Activated CD4-positive, alpha-beta T cell treated with anti-CD3 and anti-CD28 coated beads for 1 hour (primary cell): ENCODE results near the gene PIEZO1.
"Not testable (repeated sequence)": the region's sequence is repeated elsewhere in the genome, so short reads cannot be mapped to it uniquely, and the experiment has no call there.

Experiments
- DNase-seq: peaks from one replicate; pipeline ENCODE4 v3.0.0-alpha.2; 2020

PIEZO1 gene

GRCh38 chr16:88781140-88782077 lies 3.6 kb downstream of the PIEZO1 start:
- DNase-seq, result peak; percentile 49

GRCh38 chr16:88780142-88781062 lies 4.6 kb downstream of the PIEZO1 start:
- DNase-seq, result no peak

- DNase-seq, result no peak
These were observed 5.4 kb downstream of the PIEZO1 start for GRCh38 chr16:88779406-88780141.

GRCh38 chr16:88778541-88779065 lies 6.4 kb downstream of the PIEZO1 start:
- DNase-seq, result no peak

- no peak for DNase-seq
These were observed 6.8 kb downstream of the PIEZO1 start for GRCh38 chr16:88778271-88778525.

- DNase-seq, result no peak
These were observed 7.3 kb downstream of the PIEZO1 start for GRCh38 chr16:88777471-88778270.

GRCh38 chr16:88775825-88776224 lies 9.2 kb downstream of the PIEZO1 start:
- no peak for DNase-seq

GRCh38 chr16:88774544-88775393 lies 10.3 kb downstream of the PIEZO1 start:
- no peak for DNase-seq

GRCh38 chr16:88773812-88774291 lies 11.2 kb downstream of the PIEZO1 start:
- no peak for DNase-seq

GRCh38 chr16:88772871-88773811 lies 11.9 kb downstream of the PIEZO1 start:
- no peak for DNase-seq

GRCh38 chr16:88771781-88772180 lies 13.2 kb downstream of the PIEZO1 start:
- DNase-seq, result not testable (repeated sequence)

GRCh38 chr16:88771294-88771772 lies 13.7 kb downstream of the PIEZO1 start:
- DNase-seq, result no peak

- DNase-seq, result no peak
These were observed 14.3 kb downstream of the PIEZO1 start for GRCh38 chr16:88770461-88771293.

GRCh38 chr16:88769617-88770460 lies 15.2 kb downstream of the PIEZO1 start:
- DNase-seq, result no peak

- no peak for DNase-seq
These were observed 16.8 kb downstream of the PIEZO1 start for GRCh38 chr16:88768071-88768783.

- no peak for DNase-seq
These were observed 17.4 kb downstream of the PIEZO1 start for GRCh38 chr16:88767546-88768070.

GRCh38 chr16:88766975-88767374 lies 18.0 kb downstream of the PIEZO1 start:
- DNase-seq, result no peak
